Muscle of leg (tissue), 11 donors: Measurements from ENCODE around the gene FUT7. TPM values are rescaled to one million over a fixed set of nuclear protein-coding genes. Genes with fewer than 3 reads are reported as not detected.

Experiments
- DNase-seq: peaks from one replicate; pipeline ENCODE4 v3.0.0; 2013
- H3K27ac ChIP-seq: one replicate; pipeline ENCODE4 v1.5.1; 2013; ENCODE audit warnings: mild to moderate bottlenecking, low read length, control low read depth
- H3K27me3 ChIP-seq: one replicate; pipeline ENCODE4 v1.6.1; 2013; ENCODE audit warnings: low read length; ENCODE audit not compliant: control insufficient read depth, insufficient read depth
- H3K36me3 ChIP-seq: one replicate; pipeline ENCODE4 v1.6.1; 2013; ENCODE audit warnings: low read length; ENCODE audit not compliant: control insufficient read depth, insufficient read depth
- H3K4me1 ChIP-seq: one replicate; pipeline ENCODE4 v1.6.1; 2013; ENCODE audit warnings: low read length; ENCODE audit not compliant: control insufficient read depth, insufficient read depth
- H3K4me3 ChIP-seq: one replicate; pipeline ENCODE4 v1.5.1; 2013; ENCODE audit warnings: low read length, control low read depth
- H3K9me3 ChIP-seq: replicated peaks from 2 replicates; pipeline ENCODE4 v1.6.1; 2013; ENCODE audit warnings: low read depth, low read length; ENCODE audit not compliant: control insufficient read depth
- WGBS: methylation state at CpG from one replicate; pipeline ENCODE4 v1.1.5; 2013; ENCODE audit warnings: missing lambda C conversion rate; ENCODE audit not compliant: insufficient coverage; 5-methylcytosine and 5-hydroxymethylcytosine counted together
- polyA plus RNA-seq, 8 donors: library from polyadenylated mRNA; unstranded; fragments of 120-200 nt; gene quantifications; one replicate each; pipeline versions ENCODE4 v1.2.1 to v1.2.3, GENCODE V29; 2013; ENCODE audit warnings: inconsistent platforms in 1 of 8, low replicate concordance in 1 of 8; ENCODE audit not compliant: insufficient read length in 8 of 8, insufficient read depth in 1 of 8
- total RNA-seq: library from RNA; stranded (reverse); fragments of 120-200 nt; gene quantifications from one replicate; pipeline ENCODE4 v1.2.4, GENCODE V29; 2013

FUT7 gene
- total and polyA plus RNA-seq, 9 donors: 0.05 to 0.16 (median 0.10) TPM; not detected in 5

DNA sequence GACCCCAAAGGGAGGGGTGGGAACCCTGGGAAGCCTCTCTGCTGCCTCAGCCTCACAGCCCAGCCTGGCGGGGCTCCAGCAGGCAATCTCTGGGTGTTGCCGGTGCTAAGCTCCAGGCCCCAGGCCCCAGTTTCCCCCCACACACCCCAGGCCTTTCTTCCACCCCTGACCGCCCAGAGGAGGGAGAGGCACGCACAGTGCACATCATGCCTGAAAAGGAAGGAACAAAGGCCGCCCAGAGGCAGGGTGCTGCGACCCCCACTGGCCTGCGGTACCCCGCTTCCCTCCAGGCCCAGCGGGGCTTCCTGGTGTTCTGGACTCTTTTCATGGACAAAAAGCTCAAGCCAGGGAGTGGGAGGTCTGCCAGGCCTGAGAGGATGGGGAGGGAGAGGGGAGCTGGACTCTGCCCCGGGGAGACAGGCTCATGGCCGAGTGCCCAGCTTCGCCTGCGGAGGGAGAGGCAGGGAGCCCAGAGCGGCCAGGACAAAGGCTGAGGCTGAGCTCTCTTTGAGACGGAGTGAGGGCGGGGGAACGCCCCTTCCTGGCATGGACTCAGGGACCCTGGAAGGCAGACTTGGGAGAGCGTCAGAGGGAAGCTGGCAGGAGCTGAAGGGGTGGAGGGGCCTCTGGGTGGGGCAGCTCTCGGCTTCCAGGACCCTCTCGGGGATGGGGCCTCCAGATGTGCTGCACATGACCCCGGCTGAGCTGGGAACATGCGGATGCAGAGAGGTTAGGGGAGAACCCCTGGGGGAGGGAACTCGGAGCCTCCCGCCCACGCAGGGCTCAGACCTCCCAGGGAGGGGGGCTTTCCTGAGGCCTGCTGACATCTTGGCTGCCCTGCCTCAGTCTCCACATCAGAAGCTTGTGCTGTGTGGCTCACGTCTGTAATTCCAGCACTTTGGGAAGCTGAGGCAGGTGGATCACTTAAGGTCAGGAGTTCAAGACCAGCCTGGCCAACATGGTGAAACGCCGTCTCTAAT, 23.8 kb upstream of the FUT7 start:
- peak; percentile 96 for DNase-seq
- 18% methylated on average over 14 of the region's 28 CpGs for WGBS
- peaks cover 58% of the 10 kb centered on the region for H3K4me1 ChIP-seq
- H3K4me3 ChIP-seq: no peak overlapping the region
- peaks cover 46% of the 10 kb centered on the region for H3K27me3 ChIP-seq
- H3K9me3 ChIP-seq: no peaks in the 10 kb centered on the region
- no peaks in the 10 kb centered on the region for H3K36me3 ChIP-seq
- H3K27ac ChIP-seq: peak overlapping the region; percentile 78

DNA sequence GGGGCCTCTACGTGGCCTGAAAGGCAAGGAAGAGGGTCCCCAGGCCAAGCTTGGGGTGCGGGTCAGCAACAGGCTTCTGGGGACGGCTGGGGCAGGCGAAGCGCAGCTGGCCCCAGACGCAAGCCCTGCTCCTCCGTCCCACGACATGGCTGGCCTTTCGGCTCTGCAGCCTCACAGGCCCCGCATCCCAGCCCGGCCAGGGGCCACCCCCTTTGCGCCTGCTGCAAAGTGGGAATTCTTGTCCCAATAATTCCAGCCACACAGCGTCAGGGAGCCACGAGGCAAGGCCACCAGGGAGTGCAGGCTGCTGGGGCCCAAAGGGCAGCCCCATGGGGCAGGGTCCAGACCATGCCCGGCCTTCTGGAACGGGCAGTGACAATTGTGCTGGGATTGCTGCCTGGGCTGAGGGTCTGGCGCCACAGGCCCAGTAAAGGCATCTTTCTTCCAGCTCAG, 23.1 kb upstream of the FUT7 start:
- peaks cover 58% of the 10 kb centered on the region for H3K4me1 ChIP-seq
- peaks cover 53% of the 10 kb centered on the region for H3K27me3 ChIP-seq
- 44% methylated on average over 14 of the region's 17 CpGs for WGBS
- no peak for DNase-seq
- H3K4me3 ChIP-seq: no peak overlapping the region
- H3K9me3 ChIP-seq: no peaks in the 10 kb centered on the region
- no peaks in the 10 kb centered on the region for H3K36me3 ChIP-seq
- H3K27ac ChIP-seq: peak overlapping the region; percentile 78

DNA sequence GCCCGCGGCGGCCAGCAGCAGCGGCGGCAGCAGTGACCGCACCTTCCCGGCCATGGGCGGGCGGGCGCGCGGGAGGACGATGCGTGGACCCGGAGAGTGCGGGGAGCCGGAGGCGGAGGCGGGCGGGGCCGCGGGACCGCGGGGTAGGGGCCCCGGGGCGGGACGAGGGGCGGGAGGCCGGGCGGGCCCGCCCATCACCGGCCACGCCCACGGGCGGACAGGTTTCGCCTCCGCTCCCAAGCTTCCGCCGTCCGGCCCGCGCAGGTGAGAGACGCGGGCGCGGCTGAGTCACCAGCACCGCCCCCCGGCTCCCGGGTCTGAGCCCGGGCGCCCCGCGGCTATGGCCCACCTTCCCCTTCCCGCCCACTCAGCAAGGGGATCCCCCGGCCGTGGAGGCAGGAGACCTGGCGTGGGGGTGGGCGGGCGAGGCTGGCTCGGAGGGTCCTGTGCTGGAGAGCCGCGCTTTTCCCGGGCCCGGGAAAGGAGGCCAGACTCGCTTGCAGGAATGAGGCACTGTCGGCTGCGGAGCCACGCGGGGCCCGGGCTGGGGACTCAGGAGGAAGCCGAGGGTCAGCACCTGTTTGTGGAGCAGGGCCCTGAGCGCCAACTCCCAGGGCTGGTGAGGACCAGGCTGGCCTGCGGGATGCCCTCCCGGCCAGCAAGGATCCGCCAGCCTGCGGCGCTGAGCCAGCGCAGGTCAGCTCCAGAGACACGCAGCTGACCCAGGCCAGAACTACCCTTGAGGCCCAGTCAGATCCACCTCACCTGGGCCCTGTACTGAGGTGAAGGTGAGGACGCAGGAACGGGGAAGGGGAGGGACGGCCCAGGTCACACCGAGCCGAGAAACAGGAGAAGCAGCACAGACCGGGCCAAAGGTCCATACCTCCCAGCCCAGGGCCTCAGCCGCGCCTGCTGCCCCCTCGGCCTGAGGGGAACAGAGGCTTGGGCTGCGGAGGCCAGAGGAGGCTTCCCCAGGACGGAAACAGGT, 22.4 kb upstream of the FUT7 start, which contains the start of gene ENTPD2:
Gene ENTPD2 (minus strand): TSS at position 118 of the 988 bp plus-strand sequence. CDS start 64 bp downstream, at position 54.
- Histone ChIP-seq H3K27ac (peak within 1 kb of the TSS; percentile 78), H3K36me3 (no peaks in the 10 kb centered on the region), H3K4me3 (peak within 1 kb of the TSS; percentile 25), H3K9me3 (no peaks in the 10 kb centered on the region), H3K27me3 (peaks cover 60% of the 10 kb centered on the region), H3K4me1 (peaks cover 61% of the 10 kb centered on the region)
- 10% methylated on average over 81 of the region's 90 CpGs for WGBS
- DNase-seq: no peak

DNA sequence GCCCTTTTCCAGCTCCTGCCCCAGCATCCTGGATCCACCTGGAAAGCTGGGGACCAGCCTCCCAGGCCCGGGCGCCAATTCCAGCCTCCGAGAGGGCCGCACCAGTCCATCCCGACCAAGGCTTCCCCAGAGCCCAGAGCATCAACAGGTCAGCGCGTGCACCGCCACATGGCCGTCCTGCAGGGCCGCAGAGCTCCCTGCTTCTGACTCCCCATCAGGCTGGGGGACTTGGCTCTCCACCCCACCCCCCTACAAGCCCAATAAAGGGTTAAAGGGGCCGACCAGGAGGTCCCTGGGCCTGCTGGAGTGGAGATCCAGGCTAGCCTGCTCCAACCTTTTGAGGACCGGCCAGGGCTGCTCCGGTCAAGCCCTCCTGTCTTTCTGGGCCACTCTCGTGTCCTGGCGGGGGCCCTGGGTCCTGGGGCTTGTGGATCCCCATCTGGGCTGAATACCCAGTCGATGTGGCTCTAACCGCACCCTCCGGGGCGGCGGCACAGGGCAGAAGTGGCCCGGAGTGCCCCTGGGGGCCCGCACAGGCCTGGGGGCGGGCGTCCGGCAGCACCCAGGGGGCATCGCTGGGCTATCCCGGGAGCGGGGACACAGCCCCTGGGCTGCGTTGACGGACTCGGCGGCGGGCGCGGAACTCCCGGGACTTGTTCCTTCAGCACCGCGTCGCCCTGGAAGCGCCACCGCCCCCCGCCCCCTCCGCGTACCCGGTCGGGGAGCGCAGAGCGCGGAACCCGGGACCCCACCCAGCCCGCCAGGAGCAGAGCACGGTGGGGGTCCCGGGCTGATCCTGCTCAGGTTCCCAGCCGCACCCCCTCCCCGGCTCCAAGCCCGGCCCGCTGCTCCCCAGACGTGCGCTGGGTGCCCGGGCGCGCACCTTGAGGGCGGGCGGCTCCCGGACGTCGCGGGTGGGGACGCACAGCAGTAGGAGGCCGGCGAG, 21.4 kb upstream of the FUT7 start:
- Histone ChIP-seq H3K27ac (no peak overlapping the region), H3K27me3 (peaks cover 69% of the 10 kb centered on the region), H3K9me3 (no peaks in the 10 kb centered on the region), H3K4me3 (peak overlapping the region; percentile 25), H3K4me1 (peaks cover 64% of the 10 kb centered on the region), H3K36me3 (no peaks in the 10 kb centered on the region)
- DNase-seq: no peak
- 8% methylated on average over 71 of the region's 71 CpGs for WGBS

DNA sequence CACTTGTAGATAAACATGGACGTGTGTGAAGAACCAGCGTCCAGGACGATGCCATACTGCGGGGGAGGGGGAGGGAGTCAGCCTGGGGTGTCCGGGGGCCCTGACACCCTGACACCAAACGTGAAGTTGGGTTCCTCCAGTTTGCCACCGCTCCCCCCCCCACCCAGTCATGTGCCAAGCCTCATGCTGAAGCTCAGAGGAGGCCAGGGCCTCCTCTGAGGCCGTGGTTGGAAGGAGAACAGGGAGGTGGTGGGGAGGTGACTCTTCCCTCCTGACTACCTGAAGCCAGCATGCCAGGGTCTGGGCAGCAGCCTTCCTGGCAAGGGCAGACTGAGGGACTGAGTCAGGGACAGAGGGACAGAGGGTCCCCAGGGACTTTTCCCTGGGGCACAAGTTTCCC, 20.4 kb upstream of the FUT7 start:
- Histone ChIP-seq H3K9me3 (no peaks in the 10 kb centered on the region), H3K36me3 (no peaks in the 10 kb centered on the region), H3K4me1 (peaks cover 54% of the 10 kb centered on the region), H3K4me3 (no peak overlapping the region), H3K27me3 (peaks cover 78% of the 10 kb centered on the region), H3K27ac (no peak overlapping the region)
- WGBS: 73% methylated on average over 3 of the region's 8 CpGs
- no peak for DNase-seq

DNA sequence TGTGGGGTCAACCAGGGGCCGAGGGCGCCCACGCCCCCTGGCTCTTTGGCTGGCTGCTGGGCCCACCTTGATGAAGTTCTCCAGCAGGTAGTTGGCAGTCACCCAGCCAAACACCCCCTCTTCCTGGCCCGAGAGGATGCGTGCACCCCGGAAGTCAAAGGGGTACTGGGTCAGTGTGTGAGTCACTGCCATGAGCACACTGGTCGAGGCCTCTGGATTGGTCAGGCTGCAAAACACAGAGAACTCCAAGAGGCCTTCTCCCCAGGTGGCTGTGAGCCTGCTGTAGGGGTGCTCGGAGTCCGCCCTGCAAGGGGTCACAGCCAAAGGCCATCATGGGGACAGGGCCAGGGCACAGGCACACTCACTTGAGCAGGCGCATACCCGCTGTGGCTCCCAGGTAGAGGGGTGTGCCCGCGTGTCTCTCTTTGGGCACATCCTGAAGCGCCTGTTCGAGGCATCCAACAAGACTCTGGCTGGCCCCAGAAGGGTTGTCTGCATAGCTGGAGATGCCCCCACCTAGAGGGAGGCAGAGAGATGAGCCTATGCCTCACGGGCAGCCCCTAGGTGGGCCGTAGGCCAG, 19.3 kb upstream of the FUT7 start:
- H3K9me3 ChIP-seq: no peaks in the 10 kb centered on the region
- H3K4me1 ChIP-seq: peaks cover 51% of the 10 kb centered on the region
- no peak overlapping the region for H3K4me3 ChIP-seq
- H3K27ac ChIP-seq: no peak overlapping the region
- WGBS: 87% methylated on average over 11 of the region's 17 CpGs
- peaks cover 89% of the 10 kb centered on the region for H3K27me3 ChIP-seq
- no peaks in the 10 kb centered on the region for H3K36me3 ChIP-seq
- DNase-seq: no peak

DNA sequence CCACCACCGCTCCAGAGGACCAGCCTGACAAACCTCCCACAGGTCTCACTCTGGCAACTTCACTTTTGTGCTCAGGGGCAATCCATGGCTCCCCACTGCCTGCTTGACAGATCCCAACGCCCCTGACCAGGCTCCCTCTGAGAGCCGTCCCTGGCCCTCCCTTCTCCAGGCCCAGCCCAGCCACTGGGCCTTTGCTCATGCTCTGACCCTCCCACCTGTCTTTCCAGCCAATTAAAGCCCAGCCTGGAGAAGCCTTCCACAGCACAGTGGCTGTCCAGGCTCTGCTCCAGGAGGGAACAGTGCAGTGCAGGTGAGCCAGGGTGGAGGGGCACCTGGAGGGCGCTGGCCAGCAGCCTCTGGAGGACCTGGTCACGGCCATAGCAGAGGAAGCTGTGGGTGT, 18.7 kb upstream of the FUT7 start:
- 68% methylated on average over 4 of the region's 5 CpGs for WGBS
- Histone ChIP-seq H3K4me3 (no peak overlapping the region), H3K36me3 (no peaks in the 10 kb centered on the region), H3K9me3 (no peaks in the 10 kb centered on the region), H3K27me3 (peaks cover 90% of the 10 kb centered on the region), H3K27ac (no peak overlapping the region), H3K4me1 (peaks cover 47% of the 10 kb centered on the region)
- no peak for DNase-seq

DNA sequence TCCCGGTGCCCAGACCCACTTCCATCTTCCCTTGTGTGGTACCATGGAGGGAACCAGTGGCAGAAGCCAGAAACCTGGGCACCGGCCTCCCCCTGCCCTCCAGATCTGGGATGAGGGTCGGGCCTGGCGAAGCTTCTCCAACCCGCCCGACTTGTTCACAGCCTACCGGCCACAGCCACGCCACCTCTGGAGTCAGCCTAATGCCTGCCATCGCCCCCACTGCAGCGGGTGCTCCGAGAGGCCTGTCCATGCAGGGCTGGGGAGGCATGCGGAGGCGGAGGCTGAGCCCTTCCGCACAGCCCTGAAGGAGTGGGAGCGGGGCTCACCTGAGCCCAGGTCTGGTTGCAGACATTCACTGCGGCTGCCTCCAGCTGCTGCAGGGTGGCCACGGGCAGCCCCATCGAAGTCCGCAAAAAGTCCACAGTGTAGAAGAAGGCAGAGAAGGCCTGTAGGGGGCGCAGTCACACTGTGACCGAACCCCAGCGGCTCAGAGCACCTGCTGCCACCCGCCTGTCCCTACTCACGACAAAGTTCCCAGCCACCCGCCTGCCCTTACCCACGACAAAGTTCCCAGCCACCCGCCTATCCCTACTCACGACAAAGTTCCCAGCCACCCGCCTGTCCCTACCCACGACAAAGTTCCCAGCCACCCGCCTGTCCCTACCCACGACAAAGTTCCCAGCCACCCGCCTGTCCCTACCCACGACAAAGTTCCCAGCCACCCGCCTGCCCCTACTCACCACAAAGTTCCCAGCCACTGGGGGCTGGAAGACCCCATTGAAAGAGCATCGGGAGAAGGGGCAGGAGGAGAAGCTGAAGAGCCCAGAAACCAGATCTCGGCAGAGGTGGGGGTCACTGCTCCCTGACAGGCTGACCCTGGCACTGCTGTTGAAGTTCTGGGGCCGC, 17.9 kb upstream of the FUT7 start:
- Histone ChIP-seq H3K9me3 (no peaks in the 10 kb centered on the region), H3K36me3 (no peaks in the 10 kb centered on the region), H3K27ac (no peak overlapping the region), H3K4me1 (peaks cover 46% of the 10 kb centered on the region), H3K27me3 (peaks cover 90% of the 10 kb centered on the region), H3K4me3 (no peak overlapping the region)
- no peak for DNase-seq
- 49% methylated on average over 33 of the region's 38 CpGs for WGBS
